ENCODE results near the gene UNC119.

The UNC119 gene

GRCh38 chr17:28572259-28573039, 20.0 kb upstream of the UNC119 start:
- DNase-seq: no peak

- peak; percentile 91 for DNase-seq
These were observed 19.1 kb upstream of the UNC119 start, which contains the start of gene PIGS for GRCh38 chr17:28571361-28572122. Gene PIGS, minus strand, starts transcription at chr17:28571524. Its CDS starts 28 bp downstream, at chr17:28571496.

- DNase-seq: peak; percentile 40
These were observed 18.4 kb upstream of the UNC119 start for GRCh38 chr17:28570716-28571360.

GRCh38 chr17:28569446-28569845, 17.0 kb upstream of the UNC119 start:
- no peak for DNase-seq

- no peak for DNase-seq
These were observed 15.2 kb upstream of the UNC119 start for GRCh38 chr17:28567604-28568003.

GRCh38 chr17:28563475-28563874, 11.1 kb upstream of the UNC119 start:
- DNase-seq: no peak

GRCh38 chr17:28555022-28555421, 2.6 kb upstream of the UNC119 start:
- no peak for DNase-seq

- DNase-seq: no peak
These were observed 2.1 kb upstream of the UNC119 start for GRCh38 chr17:28554565-28554964.

GRCh38 chr17:28553000-28553505, 629 bp upstream of the UNC119 start:
- DNase-seq: no peak

GRCh38 chr17:28551421-28552175, 826 bp downstream of the UNC119 start:
- no peak for DNase-seq

- no peak for DNase-seq
These were observed 1.6 kb downstream of the UNC119 start for GRCh38 chr17:28550858-28551257.

- DNase-seq: no peak
These were observed 2.9 kb downstream of the UNC119 start for GRCh38 chr17:28549236-28550132.

- DNase-seq: no peak
These were observed 3.9 kb downstream of the UNC119 start for GRCh38 chr17:28548417-28549130.

- peak; percentile 13 for DNase-seq
These were observed 4.6 kb downstream of the UNC119 start for GRCh38 chr17:28547623-28548416.

- no peak for DNase-seq
These were observed 5.3 kb downstream of the UNC119 start for GRCh38 chr17:28547096-28547622.

GRCh38 chr17:28545787-28546415, 6.5 kb downstream of the UNC119 start:
- DNase-seq: no peak

- no peak for DNase-seq
These were observed 7.3 kb downstream of the UNC119 start for GRCh38 chr17:28545141-28545503.

- DNase-seq: no peak
These were observed 7.9 kb downstream of the UNC119 start for GRCh38 chr17:28544402-28545140.

GRCh38 chr17:28541439-28541838, 11.0 kb downstream of the UNC119 start:
- DNase-seq: no peak
